B cell (primary cell): ENCODE measurements around the gene CTNNA3.

Experiments
- CTCF ChIP-seq: fragments of 200-600 bp; IDR thresholded peaks from one replicate; pipeline ENCODE4 v1.8.0; 2022; ENCODE audit warnings: antibody characterized with exemption, mild to moderate bottlenecking
- EZH2 ChIP-seq: IDR thresholded peaks from 2 replicates; pipeline ENCODE4 v1.6.1; 2012; ENCODE audit warnings: borderline replicate concordance, low read depth, mild to moderate bottlenecking, moderate library complexity, low read length; ENCODE audit not compliant: insufficient read depth, poor library complexity, severe bottlenecking

- peak; percentile 82 for TF ChIP-seq CTCF
- TF ChIP-seq EZH2, result no peak
Measured at GRCh38 chr10:67697724-67698131, 1.7 kb upstream of the CTNNA3 start.
